Thyroid gland (tissue), 4 donors: ENCODE measurements around the gene FHIP2A.

Experiments
- POLR2A ChIP-seq, 2 donors: fragments of 450-650 bp; IDR thresholded peaks; one replicate each; pipeline ENCODE4 v1.6.1; 2017; ENCODE audit warnings: antibody characterized with exemption in 2 of 2, mild to moderate bottlenecking in 2 of 2, moderate library complexity in 1 of 2
- TF ChIP-seq, protein P1 (sequence below), 6 experiments: fragments of 200-600 bp in 3 of 6; fragments of 450-650 bp in 3 of 6; sonication (generic) in 3 of 6; IDR thresholded peaks; one replicate each; pipeline ENCODE4 v1.5.1; 2016 to 2019; ENCODE audit warnings: antibody characterized with exemption in 6 of 6, mild to moderate bottlenecking in 2 of 6, inconsistent platforms in 1 of 6, moderate library complexity in 1 of 6

DNA sequence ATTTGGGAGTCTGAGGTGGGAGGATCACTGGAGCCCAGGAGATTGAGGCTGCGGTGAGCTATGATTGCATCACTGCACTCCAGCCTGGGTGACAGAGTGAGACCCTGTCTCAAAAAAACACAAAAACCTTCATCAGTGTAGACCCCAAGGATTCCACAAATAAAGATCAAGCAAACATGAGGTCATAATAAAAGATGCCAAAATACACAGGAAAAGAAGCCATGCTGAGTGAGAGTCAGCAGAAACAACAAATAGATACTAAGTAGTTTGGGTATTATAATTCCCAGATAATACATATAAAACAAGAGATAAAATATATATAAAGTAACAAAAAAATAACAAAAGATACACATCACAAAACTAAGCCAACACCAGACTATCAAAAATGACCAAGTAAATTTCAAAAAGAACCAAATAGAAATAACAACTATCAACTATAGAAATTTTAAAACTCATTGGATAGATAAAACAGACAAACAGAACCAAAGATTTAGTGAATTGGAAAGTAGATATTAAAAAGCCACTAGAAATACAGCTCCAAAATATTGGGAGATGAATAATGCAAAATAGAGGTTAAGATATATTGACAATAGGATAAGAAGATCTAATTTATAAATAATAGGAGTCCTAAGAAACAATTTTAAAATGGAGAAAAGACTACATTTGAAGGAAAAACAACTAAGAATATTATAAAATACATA is 48.9 kb upstream of the FHIP2A start:
- TF ChIP-seq POLR2A (IDR thresholded peaks at IDR 0.05), result no peak
- TF ChIP-seq, protein P1, sequence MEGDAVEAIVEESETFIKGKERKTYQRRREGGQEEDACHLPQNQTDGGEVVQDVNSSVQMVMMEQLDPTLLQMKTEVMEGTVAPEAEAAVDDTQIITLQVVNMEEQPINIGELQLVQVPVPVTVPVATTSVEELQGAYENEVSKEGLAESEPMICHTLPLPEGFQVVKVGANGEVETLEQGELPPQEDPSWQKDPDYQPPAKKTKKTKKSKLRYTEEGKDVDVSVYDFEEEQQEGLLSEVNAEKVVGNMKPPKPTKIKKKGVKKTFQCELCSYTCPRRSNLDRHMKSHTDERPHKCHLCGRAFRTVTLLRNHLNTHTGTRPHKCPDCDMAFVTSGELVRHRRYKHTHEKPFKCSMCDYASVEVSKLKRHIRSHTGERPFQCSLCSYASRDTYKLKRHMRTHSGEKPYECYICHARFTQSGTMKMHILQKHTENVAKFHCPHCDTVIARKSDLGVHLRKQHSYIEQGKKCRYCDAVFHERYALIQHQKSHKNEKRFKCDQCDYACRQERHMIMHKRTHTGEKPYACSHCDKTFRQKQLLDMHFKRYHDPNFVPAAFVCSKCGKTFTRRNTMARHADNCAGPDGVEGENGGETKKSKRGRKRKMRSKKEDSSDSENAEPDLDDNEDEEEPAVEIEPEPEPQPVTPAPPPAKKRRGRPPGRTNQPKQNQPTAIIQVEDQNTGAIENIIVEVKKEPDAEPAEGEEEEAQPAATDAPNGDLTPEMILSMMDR (IDR thresholded peaks at IDR 0.05), result no peak
